UCSD-AML1 (cell line): ENCODE measurements around the gene AP1M1.

Experiments used
- DNase-seq: peaks from one replicate; lab custom pipeline; 2025; ENCODE audit not compliant: unreplicated experiment; lab: John Stamatoyannopoulos, UW

Gene AP1M1

DNA sequence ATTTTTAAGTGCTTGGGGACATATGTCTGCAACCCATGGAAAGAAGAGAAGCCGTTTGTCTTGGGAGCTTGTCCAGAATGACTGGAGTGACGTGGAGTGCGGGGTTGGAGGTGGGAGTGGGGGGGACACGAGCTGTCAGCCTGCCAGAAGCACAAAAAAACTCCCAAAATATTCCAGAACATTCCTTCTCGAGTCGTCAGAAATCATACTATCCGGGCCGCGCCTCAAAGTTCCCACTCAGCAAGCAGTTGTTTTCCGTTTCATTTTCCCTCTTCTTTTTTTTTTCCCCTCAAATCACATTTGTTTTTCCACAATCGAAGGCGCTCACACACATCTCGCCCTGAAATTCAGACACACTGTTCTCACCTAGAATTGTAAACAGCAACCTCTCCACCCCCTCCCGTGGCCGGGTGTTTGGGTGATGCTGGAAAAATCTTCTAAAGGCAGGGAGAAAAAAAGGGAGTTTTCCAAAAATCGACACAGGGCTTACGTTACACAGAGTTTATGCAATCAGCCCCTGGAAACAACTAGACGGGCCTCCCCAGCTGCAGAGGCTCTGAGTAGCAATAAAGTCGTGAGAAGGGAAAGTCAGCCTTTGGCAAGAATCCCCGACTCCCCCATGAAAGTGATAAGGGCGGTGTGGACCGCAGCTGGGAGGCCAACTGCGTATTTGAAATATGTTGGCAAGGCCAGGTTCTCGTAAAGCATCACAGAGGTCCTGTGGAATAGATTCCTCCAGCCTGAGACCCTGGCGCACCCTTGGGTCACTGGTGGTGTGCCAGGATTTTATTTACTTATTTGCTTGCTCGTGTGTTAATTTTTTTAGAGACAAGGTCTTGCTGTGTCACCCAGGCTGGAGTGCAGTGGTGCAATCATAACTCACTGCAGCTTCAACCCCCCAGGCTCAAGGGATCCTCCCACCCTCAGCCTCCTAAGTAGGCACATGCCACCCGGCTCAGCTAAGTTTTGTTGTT is 95.7 kb downstream of the AP1M1 start:
- DNase-seq = no peak

GRCh38 chr19:16295057-16295456 is 97.3 kb downstream of the AP1M1 start:
- no peak for DNase-seq
